Activated CD4-positive, alpha-beta T cell treated with anti-CD3 and anti-CD28 coated beads, Interleukin-2, amount 50 U/mL, for 4 hours (primary cell): Measurements from ENCODE around the gene ST6GAL1.
"Not testable (repeated sequence)": the region's sequence is repeated elsewhere in the genome, so short reads cannot be mapped to it uniquely, and the experiment has no call there.

Experiments
- DNase-seq, 2 experiments: peaks; one replicate each; pipeline ENCODE4 v3.0.0-alpha.2; 2020

ST6GAL1 gene, protein sequence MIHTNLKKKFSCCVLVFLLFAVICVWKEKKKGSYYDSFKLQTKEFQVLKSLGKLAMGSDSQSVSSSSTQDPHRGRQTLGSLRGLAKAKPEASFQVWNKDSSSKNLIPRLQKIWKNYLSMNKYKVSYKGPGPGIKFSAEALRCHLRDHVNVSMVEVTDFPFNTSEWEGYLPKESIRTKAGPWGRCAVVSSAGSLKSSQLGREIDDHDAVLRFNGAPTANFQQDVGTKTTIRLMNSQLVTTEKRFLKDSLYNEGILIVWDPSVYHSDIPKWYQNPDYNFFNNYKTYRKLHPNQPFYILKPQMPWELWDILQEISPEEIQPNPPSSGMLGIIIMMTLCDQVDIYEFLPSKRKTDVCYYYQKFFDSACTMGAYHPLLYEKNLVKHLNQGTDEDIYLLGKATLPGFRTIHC

DNA sequence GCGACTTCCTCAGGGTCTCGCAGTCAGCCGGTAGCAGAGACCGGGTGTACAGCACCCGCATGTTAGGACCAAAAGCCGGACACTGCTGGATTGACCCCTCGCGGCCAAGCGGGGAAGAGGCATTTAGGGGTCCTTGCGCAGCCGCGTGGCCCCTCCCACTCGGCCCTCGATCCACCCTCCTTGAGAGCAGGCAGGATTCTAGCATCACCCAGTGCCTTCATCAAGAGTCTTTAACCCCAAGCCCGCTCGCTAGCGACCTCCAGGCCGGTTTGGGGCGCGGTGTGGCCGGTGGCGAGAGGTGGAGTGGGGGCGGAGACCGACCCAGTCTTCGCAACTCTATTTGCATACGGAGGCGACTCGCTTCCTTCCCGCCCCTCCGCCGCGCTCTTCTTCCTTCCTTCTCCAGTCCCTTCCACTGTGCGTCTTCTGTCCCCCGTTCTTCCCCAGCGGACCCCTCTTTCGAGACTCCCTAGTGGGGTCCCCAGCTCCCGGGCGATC is at the start of gene ST6GAL1:
Gene ST6GAL1, plus strand, starts transcription at position 384 of the 498 bp plus-strand sequence. CDS start 112,178 bp downstream, outside the sequence.
- DNase-seq: peak; percentile 60 to 64

DNA sequence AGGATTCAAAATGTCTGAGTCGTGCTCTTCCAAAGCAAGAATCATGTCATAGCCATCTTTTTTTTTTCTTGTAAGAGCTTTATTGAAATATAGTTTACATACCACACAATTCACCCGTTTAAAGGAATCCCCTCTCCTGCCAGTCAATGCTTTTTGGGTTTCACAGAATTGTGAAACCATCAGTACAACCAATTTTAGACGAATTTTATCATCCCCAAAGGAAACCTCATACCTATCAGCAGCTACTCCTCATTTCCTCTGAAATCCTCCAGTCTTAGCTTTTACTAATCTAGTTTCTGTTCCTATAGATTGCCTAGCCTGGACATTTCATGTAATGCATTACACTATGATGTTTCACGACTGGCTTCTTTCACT is 48.2 kb upstream of the ST6GAL1 start:
- no peak for DNase-seq

DNA sequence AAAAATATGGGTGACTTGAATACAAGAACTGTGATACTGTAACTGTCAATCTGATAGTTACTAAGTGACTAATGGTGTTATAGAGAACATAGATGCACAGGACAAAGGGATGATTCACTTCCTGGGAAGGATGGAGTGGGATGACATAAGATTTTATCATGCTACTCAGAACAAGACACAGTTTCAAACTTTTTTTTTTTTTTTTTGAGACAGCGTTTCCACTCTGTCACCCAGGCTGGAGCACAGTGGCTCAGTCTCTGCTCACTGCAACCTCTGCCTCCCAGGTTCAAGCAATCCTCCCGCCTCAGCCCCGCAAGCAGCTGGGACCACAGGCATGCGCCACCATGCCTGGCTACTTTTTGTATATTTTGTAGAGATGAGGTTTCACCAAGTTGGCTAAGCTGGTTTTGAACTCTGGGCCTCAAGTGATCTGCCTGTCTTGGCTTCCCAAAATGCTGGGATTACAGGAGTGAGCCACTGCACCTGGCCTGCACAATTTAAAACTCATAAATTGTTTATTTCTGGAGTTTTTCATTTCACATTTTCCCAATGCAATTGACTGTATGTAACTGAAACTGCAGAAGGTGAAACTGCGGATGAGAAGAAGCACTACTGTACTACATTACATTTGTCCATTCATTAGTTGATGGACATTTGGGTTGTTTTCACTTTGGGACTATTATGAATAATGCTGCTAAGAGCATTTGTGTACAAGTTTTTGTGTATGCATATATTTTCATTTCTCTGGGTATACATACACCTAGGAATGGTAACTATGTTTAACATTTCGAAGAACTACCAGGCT is 47.2 kb upstream of the ST6GAL1 start:
- peak; percentile 30 to 41 for DNase-seq

DNA sequence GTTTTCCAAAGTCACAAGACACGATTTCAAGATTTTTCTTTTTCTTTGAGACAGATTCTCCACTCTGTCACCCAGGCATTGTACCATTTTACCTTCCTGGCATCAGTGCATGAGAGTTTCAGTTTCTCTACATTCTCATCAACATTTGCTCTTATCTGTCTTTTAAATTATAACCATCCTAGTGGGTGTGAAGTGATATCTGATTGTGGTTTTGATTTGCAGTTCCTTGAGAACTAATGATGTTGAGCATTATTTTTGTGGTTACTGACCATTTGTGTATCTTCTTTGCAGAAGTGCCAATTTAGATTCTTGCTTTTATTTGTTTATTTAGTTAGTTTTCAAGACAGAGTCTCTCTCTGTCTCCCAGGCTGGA is 46.7 kb upstream of the ST6GAL1 start:
- DNase-seq: no peak

DNA sequence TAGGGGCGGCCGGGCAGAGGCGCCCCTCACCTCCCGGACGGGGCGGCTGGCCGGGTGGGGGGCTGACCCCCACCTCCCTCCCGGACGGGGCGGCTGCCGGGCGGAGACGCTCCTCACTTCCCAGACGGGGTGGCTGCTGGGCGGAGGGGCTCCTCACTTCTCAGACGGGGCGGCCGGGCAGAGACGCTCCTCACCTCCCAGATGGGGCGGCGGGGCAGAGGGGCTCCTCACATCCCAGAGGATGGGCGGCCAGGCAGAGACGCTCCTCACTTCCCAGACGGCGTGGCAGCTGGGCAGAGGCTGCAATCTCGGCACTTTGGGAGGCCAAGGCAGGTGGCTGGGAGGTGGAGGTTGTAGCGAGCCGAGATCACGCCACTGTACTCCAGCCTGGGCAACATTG is 45.5 kb upstream of the ST6GAL1 start:
- not testable (repeated sequence) for DNase-seq

DNA sequence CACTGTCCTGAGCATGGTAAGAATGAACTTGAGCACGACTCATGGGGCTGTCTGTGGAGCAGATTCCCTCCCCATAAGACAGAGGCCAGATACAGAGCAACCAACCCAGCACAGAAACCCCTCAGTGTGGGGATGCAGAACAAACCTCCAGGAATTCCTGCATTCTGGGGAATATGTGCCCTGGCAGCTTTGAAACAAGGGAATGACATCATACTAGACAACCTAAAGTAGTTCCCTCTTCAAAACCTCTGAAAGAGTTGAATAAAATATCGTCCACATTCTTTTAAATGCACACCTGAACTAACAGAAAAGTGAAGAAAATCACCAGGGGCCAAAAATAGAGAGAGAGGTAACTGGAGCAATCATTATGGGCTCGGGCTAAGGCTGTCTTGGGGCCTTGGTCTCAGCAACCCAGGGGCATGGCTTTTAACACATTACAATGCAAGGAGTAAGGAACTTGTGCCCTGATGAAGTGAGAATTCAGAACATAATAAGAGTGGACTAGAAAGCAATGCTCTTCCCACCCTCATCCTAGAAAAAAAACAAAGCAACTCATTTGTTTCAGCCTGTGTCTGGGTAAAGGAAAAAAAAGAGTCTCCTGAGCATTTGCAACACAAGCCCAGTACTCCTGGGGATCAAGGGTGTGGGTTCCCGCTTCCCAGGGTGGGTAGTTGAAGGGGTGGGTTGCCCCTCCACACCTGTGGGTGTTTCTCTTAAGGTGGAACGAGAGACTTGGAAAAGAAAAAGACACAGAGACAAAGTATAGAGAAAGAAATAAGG is 43.9 kb upstream of the ST6GAL1 start:
- no peak for DNase-seq

DNA sequence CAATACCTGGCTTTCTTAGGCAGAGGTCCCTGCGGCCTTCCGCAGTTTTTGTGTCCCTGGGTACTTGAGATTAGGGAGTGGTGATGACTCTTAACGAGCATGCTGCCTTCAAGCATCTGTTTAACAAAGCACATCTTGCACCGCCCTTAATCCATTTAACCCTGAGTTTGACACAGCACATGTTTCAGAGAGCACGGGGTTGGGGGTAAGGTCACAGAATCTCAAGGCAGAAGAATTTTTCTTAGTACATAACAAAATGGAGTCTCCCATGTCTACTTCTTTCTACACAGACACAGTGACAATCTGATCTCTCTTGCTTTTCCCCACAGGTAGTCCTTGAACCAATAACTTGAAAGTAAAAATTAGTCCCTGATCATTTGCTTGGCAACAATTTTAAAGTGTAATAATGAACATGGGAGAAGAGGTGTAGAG is 42.8 kb upstream of the ST6GAL1 start:
- not testable (repeated sequence) for DNase-seq

DNA sequence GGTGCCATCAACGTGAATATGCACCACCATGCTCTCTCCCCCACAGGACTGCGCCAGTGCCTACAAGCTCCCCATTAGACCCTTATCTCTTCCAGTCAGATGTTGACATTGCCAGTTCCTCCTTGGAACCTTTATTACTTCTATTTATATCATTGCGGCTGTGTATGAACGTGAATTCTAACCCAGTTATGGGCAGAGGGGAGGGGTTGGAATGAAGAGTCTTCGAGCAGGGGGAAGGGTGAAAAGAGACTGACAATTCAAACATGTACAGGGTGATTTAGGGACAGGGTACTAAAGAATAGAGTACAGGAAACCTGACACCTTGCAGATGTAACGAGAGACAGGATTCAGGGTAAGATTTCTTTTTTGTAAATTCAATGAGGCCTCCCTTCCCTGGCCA is 41.8 kb upstream of the ST6GAL1 start:
- no peak for DNase-seq

DNA sequence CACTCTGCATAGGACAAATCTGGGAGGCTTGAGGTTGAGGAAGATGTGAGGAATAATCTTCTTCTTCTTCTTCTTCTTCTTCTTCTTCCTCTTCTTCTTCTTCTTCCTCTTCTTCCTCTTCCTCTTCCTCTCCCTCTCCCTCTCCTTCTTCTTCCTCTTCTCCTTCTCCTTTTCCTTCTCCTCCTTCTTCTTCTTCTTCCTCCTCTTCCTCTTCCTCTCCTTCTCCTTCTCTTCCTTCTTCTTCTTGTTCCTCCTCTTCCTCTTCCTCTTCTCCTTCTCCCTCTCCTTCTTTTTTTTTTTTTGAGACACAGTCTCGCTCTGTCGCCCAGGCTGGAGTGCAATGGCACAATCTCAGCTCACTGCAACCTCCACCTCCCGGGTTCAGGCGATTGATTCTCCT is 40.6 kb upstream of the ST6GAL1 start:
- not testable (repeated sequence) for DNase-seq

DNA sequence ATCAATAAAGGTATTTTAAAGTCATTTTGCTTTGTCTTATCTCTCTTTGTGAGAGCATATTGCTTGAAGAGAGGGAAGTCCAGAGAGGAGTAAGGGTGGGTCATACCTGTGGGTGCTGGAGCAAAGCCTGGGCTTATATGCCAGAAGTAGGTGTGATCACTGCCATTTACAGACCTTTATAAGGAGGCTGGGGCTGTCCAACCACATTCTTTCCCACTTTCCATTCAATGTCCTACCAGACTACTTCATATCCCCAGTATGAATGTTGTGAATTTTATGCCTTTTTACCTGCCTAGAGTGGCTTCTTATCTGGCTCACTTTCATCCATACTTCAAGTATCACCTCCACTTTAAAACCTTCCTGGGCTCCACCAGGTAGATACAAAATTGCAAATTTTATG is 39.4 kb upstream of the ST6GAL1 start:
- DNase-seq: no peak

DNA sequence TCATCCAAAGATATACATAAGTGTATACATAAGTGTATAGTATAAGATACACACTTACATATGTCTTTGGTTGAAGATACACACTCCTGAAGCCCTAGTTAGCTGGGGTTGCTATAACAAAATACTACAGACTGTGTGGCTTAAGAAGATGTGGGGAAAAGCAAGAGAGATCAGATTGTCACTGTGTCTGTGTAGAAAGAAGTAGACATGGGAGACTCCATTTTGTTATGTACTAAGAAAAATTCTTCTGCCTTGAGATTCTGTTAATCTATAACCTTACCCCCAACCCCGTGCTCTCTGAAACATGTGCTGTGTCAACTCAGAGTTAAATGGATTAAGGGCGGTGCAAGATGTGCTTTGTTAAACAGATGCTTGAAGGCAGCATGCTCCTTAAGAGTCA is 37.3 kb upstream of the ST6GAL1 start:
- DNase-seq: not testable (repeated sequence)

DNA sequence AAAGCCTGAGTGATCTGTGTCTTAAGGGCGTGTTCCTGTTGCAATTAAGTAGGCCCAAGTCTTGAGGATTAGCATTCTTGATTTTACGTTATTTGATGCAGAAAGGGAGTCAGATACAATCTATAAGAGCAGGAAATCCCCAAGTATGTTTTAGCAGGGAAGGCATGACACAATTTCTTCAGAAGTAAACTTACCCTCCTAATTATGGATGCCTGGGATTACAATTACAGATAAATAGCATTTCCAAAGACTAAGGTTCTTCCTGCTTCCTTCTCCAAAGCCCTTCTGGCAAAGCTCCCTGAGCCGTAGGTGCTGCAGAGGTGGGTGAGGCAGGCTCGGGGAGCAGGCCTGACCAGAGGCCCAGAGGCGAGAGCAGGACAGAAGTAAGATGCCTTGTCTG is 34.9 kb upstream of the ST6GAL1 start:
- DNase-seq: no peak

DNA sequence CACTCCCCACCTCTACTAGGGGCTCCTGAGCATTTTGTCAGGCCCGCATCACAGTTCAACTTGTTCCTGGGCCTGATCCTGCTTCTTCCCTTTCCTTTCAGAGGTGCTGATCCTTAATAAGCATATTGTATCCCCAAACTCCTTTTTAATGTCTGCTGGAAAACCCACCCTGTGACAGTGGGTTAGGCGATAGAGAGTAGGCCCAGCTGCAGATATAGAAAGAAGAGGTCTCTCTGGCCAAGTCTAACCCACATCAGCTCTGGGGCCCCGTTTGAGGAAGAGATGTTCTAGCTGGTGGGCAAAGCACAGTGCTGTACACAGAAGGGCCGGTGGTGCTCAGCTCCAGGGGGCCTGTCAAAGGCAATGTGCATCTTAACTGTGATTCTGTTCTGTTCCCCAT is 34.3 kb upstream of the ST6GAL1 start:
- DNase-seq: no peak

DNA sequence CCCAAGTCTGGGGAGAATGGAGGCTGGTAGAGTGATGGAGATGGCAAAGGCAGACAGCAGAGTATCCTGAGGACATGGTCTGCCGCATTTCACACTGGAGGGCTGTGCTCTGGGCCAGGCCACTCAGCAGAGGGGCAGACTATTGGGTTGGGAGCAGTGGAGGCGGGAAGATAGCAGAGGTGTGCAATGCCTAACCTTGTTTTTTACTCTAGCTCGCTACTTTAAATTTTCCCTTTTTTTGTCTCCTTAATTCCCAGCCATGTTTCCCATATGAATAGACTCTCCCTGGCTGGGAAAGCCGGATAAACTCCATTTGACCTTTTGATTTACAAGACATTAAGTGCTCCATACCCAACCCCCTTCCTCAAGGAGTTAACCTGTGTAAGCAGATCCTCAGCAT is 33.5 kb upstream of the ST6GAL1 start:
- DNase-seq: no peak

DNA sequence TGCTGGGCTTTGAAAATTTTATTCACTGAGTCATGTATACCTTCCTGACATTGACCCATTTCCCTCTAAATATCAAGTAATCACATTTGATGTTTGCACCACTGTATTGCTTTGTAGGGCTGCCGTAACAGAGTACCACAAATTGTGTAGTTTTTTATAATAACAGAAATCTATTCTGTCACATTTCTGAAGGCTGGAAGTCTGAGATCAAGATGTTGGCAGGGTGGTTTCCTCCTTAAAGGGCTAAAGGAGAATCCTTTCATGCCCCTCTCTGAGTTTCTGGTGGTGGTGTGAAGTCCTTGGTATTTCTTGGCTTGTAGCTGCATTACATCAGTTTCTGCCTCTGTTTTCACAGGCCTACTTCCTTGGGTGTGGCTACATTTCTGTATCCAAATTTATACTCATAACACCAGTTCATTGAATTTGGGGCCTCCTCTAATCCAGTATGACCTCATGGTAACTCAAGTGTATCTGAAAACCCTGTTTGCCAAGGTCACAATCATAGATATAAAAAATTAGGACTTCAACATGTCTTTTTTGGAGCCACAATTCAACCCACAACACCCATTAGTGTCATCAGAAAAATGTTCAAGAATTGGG is 29.1 kb upstream of the ST6GAL1 start:
- no peak for DNase-seq

DNA sequence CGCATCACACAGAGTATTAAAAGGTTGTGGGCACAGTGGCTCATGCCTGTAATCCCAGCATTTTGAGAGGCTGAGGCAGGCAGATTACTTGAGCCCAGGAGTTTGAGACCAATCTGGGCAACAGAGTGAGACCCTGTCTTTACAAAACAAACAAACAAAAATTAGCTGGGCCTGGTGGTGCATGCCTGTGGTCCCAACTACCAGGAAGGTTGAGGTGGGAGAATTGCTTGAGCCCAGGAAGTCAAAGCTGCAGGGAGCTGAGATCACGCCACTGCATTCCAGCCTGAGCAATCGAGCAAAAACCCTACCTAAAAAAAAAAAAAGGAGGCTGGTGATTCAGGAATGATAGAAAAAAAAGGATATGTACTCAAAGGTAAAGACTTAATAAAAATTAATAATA is 28.2 kb upstream of the ST6GAL1 start:
- no peak for DNase-seq

DNA sequence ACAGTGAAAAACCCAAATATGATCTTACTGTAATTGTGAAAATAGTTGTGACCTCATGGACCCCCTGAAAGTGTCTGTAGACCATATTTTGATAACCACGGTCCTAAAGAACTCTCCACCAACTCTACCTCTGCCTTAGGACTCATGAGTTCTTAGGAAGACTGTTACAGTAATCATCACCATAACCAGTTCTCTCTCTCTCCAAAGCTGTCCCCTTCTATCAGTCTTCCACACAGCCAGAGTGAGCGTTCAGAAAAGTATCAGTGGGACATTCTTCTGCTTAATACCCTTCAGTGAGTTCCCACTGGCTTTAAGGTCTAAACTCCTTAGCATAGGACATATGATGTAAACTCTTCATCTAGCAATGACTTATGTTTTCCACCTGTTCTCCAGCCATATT is 27.6 kb upstream of the ST6GAL1 start:
- no peak for DNase-seq

DNA sequence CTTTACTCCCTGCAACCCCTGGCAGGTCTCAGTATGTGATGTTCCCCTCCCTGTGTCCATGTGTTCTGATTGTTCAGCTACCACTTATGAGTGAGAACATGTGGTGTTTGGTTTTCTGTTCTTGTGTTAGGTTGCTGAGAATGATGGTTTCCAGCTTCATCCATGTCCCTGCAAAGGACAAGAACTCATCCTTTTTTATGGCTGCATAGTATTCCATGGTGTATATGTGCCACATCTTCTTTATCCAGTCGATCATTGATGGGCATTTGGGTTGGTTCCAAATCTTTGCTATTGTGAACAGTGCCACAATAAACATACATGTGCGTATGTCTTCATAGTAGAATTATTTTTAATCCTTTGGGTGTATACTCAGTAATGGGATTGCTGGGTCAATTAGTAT is 26.6 kb upstream of the ST6GAL1 start:
- not testable (repeated sequence) for DNase-seq

DNA sequence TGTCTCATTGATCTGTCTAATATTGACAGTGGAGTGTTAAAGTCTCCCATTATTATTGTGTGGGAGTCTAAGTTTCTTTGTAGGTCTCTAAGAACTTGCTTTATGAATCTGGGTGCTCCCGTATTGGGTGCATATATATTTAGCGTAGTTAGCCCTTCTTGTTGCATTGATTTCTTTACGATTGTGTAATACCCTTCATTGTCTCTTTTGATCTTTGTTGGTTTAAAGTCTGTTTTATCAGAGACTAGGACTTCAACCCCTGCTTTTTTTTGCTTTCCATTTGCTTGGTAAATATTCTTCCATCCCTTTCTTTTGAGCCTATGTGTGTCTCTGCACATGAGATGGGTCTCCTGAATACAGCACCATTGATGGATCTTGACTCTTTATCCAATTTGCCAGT is 23.3 kb upstream of the ST6GAL1 start:
- DNase-seq: not testable (repeated sequence)

DNA sequence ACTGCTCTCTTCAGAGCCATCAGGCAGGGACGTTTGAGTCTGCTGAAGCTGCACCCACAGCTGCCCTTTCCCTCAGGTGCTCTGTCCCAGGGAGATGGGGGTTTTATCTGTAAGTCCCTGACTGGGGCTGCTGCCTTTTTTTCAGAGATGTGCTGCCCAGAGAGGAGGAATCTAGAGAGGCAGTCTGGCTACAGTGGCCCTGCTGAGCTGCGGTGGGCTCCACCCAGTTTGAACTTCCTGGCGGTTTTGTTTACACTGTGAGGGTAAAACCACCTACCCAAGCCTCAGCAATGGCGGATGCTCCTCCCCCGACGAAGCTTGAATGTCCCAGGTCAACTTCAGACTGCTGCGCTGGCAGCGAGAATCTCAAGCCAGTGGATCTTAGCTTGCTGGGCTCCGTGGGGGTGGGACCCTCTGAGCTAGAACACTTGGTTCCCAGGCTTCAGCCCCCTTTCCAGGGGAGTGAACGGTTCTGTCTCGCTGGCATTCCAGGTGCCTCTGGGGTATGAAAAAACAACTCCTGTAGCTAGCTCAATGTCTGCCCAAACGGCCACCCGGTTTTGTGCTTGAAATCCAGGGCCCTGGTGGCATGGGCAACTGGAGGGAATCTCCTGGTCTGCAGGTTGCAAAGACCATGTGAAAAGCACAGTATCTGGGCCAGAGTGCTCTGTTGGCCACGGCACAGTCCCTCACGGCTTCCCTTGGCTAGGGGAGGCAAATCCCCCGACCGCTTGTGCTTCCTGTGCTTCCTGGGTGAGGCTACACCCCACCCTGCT is 21.1 kb upstream of the ST6GAL1 start:
- DNase-seq: peak; percentile 57 to 60

DNA sequence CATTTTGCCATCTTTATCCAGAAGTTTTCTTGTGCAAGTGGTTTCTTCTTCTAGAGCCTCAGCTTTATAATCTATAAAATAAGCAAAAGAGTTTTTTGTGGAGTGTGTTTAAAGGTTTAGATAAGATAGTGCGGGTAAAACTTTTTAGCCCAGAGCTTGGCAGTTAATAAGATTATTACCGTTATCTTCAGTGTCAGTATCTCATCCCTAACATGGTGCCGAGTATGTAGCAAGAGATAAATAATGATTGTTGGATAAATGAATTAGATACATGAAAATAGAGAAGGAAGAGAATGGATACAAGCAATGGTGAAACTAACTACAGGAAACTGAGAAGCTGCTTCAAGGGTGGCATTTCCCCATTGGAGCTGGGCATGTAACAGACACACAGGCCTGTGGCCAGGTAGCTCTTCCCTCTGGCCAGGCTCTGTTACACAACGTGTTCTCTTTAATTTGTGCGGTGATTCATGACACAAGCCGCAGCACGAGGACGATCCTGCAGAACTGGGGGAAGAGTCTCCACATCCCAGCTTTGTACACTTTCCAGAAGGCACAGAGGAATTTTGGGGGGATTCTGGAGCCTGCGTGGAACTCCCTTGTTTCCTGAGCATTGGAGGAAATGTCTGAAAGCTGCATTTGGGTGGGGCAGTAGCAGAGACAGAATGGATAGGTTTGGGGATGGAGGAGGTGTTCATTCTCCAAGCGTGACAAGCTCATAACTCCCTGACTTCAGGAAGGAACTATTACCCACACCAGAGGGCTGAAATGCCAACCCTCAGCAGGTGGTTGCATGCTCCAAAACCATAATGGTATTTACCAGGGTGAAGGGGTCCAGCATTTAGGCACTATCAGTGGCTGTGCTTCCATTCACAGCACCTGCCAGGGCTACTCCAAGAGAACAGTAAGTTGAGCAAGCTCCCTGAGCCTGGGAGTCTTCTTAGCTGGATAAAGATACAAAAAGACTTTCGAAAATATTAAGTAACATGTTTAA is 14.2 kb upstream of the ST6GAL1 start:
- DNase-seq: no peak
